Posterior vena cava (tissue), 2 donors: Measurements from ENCODE around the gene FAAP20. TPM values are rescaled to one million over a fixed set of nuclear protein-coding genes. Genes with fewer than 3 reads are reported as not detected.
A peak's percentile ranks its signal among the peaks of the same experiment; 100 is the strongest.
"Not testable (repeated sequence)": the region's sequence is repeated elsewhere in the genome, so short reads cannot be mapped to it uniquely, and the experiment has no call there.

Source experiments
- DNase-seq: peaks from one replicate; pipeline ENCODE4 v3.0.0-alpha.2; 2020; ENCODE audit warnings: low spot score
- intact Hi-C, 2 donors: fragments of 100-400 bp; cut with DNase I; formaldehyde crosslinking; loops; one replicate each; pipeline versions ENCODE4 v1.14.1 to v1.14.2; 2022 to 2023
- total RNA-seq, 2 donors: library from RNA; stranded (reverse); fragmentation: NEBNext Ultra II Directional; extraction: Animal tissue kit (Norgen Biotek cat#: 25700); gene quantifications; one replicate each; pipeline ENCODE4 v1.2.1, GENCODE V29; 2021
- donor health status: DM: yes; HTN: yes; CAD: no.
- donor health status: DM: yes; HTN: yes; CAD: no.

Gene FAAP20
- total RNA-seq, 2 donors from 2014 or later: 50.7 to 52.9 TPM

- no peak for DNase-seq
- intact Hi-C loops: no loop called here
These were observed 41.6 kb downstream of the FAAP20 start for GRCh38 chr1:2152954-2153353.

DNA sequence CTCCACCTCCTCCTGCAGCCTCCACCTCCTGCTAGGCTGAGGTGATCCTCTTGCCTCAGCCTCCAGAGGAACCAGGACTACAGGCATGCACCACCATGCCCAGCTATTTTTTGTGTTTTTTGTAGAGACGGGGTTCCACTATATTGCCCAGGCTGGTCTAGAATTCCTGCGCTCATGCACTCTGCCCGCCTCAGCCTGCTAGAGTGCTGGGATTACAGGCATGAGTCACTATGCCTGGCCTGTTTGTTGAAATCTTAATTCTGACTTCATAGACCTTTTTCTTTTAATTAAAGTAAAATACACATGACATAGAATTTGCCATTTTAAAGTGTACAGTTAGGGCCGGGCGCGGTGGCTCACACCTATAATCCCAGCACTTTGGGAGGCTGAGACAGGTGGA lies 42.7 kb downstream of the FAAP20 start:
- intact Hi-C loops: no loop called here
- no peak for DNase-seq

GRCh38 chr1:2151252-2151651 lies 43.3 kb downstream of the FAAP20 start:
- intact Hi-C loops: no loop called here
- no peak for DNase-seq

DNA sequence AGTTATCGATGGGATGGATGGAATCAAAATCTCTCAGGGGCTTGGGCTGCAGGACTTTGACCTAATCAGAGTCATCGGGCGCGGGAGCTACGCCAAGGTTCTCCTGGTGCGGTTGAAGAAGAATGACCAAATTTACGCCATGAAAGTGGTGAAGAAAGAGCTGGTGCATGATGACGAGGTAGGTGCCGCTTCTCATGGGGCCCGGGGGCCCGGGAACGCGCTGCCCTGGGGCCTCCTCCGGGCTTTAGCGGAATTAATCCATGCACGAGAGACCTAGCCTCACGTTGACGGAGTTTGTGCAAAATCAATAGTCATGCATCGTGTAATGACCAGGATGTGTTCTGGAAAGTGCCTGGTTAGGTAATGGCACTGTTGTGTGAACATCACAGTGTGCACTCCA lies 43.8 kb downstream of the FAAP20 start:
- intact Hi-C loops: no loop called here

DNA sequence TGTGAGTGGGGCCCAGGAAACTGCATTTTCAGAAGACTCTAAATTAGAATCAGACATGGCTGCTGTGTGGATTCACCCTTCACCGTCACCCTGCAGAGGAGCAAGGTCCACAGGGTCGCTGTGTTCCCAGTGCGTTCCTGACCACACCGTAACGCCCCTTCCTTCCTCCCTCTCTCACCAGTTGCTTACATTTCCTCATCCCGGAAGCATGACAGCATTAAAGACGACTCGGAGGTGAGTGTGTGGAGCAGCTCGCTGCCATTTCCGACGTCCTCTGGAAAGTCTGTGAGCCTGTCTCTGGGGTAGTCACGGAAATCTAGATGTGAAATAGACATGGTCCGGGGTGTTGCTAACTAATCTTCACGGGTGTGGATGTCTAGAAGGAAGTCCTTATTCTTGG lies 45.9 kb downstream of the FAAP20 start:
- no peak for DNase-seq
- intact Hi-C loops: no loop called here

More for the DNA sequence above, 43.8 kb downstream of the FAAP20 start:
- no peak for DNase-seq

DNA sequence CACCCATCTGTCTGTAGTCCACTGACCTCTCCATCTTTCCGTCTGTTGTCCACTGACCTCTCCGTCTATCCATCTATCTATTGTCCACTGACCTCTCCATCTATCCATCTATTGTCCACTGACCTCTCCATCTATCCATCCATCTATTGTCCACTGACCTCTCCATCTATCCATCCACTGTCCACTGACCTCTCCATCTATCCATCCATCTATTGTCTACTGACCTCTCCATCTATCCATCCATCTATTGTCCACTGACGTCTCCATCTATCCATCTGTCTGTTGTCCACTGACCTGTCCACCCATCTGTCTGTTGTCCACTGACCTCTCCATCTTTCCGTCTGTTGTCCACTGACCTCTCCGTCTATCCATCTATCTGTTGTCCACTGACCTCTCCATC lies 46.7 kb downstream of the FAAP20 start:
- intact Hi-C loops: not testable (repeated sequence)

DNA sequence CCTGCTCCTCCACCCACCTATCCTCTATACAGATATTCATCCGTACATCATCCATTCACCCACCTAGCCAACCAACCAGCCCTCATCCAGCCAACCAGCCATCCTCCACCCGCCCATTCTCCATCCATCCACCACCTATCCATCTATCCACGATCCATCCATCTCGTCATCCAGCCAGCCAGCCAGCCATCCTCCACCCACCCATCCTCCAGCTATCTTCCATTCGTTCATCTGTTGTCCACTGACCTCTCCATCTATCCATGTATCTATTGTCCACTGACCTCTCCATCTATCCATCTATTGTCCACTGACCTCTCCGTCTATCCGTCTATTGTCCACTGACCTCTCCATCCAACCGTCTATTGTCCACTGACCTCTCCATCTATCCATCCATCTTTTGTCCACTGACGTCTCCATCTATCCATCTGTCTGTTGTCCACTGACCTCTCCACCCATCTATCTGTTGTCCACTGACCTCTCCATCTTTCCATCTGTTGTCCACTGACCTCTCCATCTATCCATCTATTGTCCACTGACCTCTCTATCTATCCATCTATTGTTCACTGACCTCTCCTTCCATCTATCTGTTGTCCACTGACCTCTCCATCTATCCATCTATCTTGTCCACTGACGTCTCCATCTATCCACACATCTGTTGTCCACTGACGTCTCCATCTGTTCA lies 47.6 kb downstream of the FAAP20 start:
- DNase-seq: no peak
- intact Hi-C loops: no loop called here

More for the DNA sequence above, 46.7 kb downstream of the FAAP20 start:
- DNase-seq: not testable (repeated sequence)

- intact Hi-C loops: no loop called here
- no peak for DNase-seq
These were observed 48.4 kb downstream of the FAAP20 start for GRCh38 chr1:2145946-2146835.

DNA sequence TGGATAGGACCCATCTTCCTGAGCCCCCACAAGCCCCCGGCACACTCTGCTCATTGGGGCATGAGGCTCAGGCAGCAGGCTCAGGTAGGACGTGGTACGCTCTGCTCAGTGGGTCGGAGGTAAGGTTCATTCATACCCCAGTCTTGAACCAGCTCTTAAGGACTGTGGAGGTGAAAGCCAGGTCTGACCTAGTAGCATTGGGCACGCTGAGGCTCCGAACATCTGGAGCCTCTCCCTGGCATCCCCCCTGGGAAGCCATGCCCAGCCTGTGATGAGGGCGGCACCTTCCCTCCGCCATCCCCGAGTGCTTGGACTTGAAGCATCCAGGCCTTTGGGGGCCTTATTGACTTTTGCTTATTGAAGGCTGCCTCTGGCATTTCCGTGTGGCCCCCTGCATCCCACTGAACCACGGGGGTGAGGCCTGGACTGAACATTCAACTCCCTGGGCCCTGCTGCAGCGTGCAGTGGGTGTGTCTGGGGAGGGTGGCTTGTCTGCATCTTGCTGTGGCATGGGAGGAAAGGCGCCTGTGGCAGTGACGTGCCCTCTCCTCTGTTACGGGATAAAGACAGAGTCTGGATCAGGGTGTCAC lies 50.0 kb downstream of the FAAP20 start:
- DNase-seq: no peak
- intact Hi-C loops: no loop called here

- DNase-seq: peak; percentile 76
- intact Hi-C loops: no loop called here
These were observed 50.6 kb downstream of the FAAP20 start for GRCh38 chr1:2143814-2144500.

DNA sequence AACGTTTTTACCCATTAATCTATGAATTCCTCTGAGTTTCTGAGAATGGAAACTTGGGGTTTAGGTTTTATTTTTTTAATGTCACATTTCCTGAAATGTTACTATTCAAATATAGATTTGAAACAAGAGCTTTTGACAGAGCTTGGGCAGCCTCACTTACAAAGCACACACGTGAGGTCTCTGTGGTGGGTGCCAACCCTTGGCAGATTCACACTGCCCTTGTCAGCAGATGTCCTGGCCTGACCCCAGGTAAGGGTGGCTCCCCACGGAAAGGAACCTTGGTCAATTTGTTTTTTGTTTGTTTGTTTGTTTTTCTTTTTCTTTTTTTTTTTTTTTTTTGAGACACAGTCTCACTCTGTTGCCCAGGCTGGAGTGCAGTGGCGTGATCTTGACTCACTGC lies 53.5 kb downstream of the FAAP20 start:
- intact Hi-C loops: loop anchor here in 1 of 2 donors (1.0 kb wide), 1 partner anchor 33 kb away; no protein-coding TSS in a partner anchor
- DNase-seq: peak; percentile 14

Other genes with a start within 250 kb of the FAAP20 start
- gene CFAP74, start 191.0 kb downstream of the FAAP20 start, total RNA-seq: not detected
- gene GABRD, start 175.4 kb downstream of the FAAP20 start, total RNA-seq: under 1 TPM; 0.29 to 0.88 TPM
- 1 to 10 TPM; 3.0 to 3.6 TPM for gene PRKCZ, start 144.4 kb downstream of the FAAP20 start, total RNA-seq
- 100 to 1,000 TPM; 104 to 111 TPM for gene SKI, start 33.5 kb upstream of the FAAP20 start, total RNA-seq
- 1 to 10 TPM; 3.8 to 5.5 TPM for gene MORN1, start 196.8 kb upstream of the FAAP20 start, total RNA-seq
- gene RER1, start 197.1 kb upstream of the FAAP20 start, total RNA-seq: 100 to 1,000 TPM in 1 of 2 donors, 10 to 100 TPM in 1; 93.7 to 101 TPM
- 10 to 100 TPM; 10.9 to 13.1 TPM for gene PEX10, start 217.8 kb upstream of the FAAP20 start, total RNA-seq